K562 (cell line): ENCODE data around the gene XRRA1. TPM values are rescaled to one million over a fixed set of nuclear protein-coding genes. Genes with fewer than 3 reads are reported as not detected.
A peak's percentile ranks its signal among the peaks of the same experiment; 100 is the strongest.

Experiments
- ATAC-seq: fragments of 200-7000 bp; cut with Tn5 transposase; 3 replicates; pipeline ENCODE4 v1.9.1; 2020; ENCODE audit warnings: moderate library complexity
- BruUV-seq: library from RNA; stranded (reverse); fragments of 400-500 nt; replicated peaks from 2 replicates; lab custom pipeline; 2021; lab: Mats Ljungman, UMichigan
- CTCF ChIA-PET: fragments of 300-600 bp; formaldehyde crosslinking; extraction: SDS; loops from one replicate; lab custom pipeline; 2021; ENCODE audit warnings: low intra/inter-chr PET ratio; lab: Yijun Ruan, JAX
- POLR2A ChIA-PET: fragments of 300-600, 350-650 bp; sonication (Branson Sonifier 250); formaldehyde crosslinking; extraction: SDS; loops from one replicate; lab custom pipeline; 2021; ENCODE audit warnings: antibody characterized with exemption, inconsistent platforms; lab: Yijun Ruan, JAX
- DNase-seq, 4 experiments: peaks; one replicate each; pipeline versions ENCODE4 v3.0.0 to v3.0.0-alpha.2; 2011 to 2018; ENCODE audit warnings: low spot score in 3 of 4, mixed read lengths in 3 of 4; ENCODE audit errors: extremely low read depth in 1 of 4
- FAIRE-seq: peaks from 2 replicates; lab custom pipeline; 2011; peaks lifted over from hg19 to GRCh38; lab: Jason Lieb, UNC
- H2AFZ ChIP-seq: 2 replicates; pipeline ENCODE4 v1.6.0; 2011; ENCODE audit warnings: low read depth, low read length, control low read depth, inconsistent platforms
- H3K27ac ChIP-seq: fragments of 200-600 bp; 3 replicates; pipeline ENCODE4 v1.8.0; 2011; ENCODE audit warnings: low read depth, mild to moderate bottlenecking, control low read depth, inconsistent platforms, low read length, moderate library complexity, mixed read lengths; ENCODE audit errors: extremely low read depth
- H3K27me3 ChIP-seq, 2 experiments: fragments of 300-600 bp in 1 of 2; 2 replicates in 1 of 2; 3 replicates in 1 of 2; pipeline versions ENCODE4 v1.6.0 to v1.8.0; 2011; ENCODE audit warnings: inconsistent platforms in 2 of 2, low read length in 2 of 2, mild to moderate bottlenecking in 1 of 2, mixed read lengths in 1 of 2, moderate library complexity in 1 of 2; ENCODE audit not compliant: control insufficient read depth in 2 of 2, insufficient read depth in 2 of 2
- H3K36me3 ChIP-seq: fragments of 300-600 bp; 3 replicates; pipeline ENCODE4 v1.8.0; 2011; ENCODE audit warnings: mild to moderate bottlenecking, low read length, inconsistent platforms; ENCODE audit not compliant: control insufficient read depth, insufficient read depth
- H3K4me1 ChIP-seq, 2 experiments: fragments of 200-600 bp in 1 of 2; replicated peaks in 1 of 2; 2 replicates in 1 of 2; 3 replicates in 1 of 2; pipeline versions ENCODE4 v1.5.1 to v1.8.0; 2011; ENCODE audit warnings: inconsistent platforms in 2 of 2, low read length in 2 of 2, mild to moderate bottlenecking in 1 of 2, mixed read lengths in 1 of 2, moderate library complexity in 1 of 2; ENCODE audit not compliant: control insufficient read depth in 2 of 2, insufficient read depth in 2 of 2
- H3K4me2 ChIP-seq: 2 replicates; pipeline ENCODE4 v1.6.1; 2011; ENCODE audit warnings: low read length, control low read depth, inconsistent platforms, mixed read lengths; ENCODE audit not compliant: insufficient read depth
- H3K4me3 ChIP-seq: fragments of 200-600 bp; sonication (generic), shearing (Covaris generic); 2 replicates; pipeline ENCODE4 v1.5.1; 2016; ENCODE audit warnings: control low read depth, inconsistent platforms
- H3K79me2 ChIP-seq: fragments of 200-600 bp; 3 replicates; pipeline ENCODE4 v1.8.0; 2011; ENCODE audit warnings: low read length, inconsistent platforms; ENCODE audit not compliant: control insufficient read depth, insufficient read depth
- H3K9ac ChIP-seq, 2 experiments: 2 replicates each; pipeline versions ENCODE4 v1.6.0 to v1.6.1; 2011; ENCODE audit warnings: low read depth in 2 of 2, low read length in 2 of 2, control low read depth in 1 of 2, inconsistent platforms in 1 of 2, mild to moderate bottlenecking in 1 of 2, mixed read lengths in 1 of 2; ENCODE audit not compliant: insufficient read depth in 1 of 2
- H3K9me1 ChIP-seq: one replicate; pipeline ENCODE4 v1.6.0; 2011; ENCODE audit warnings: inconsistent platforms, mild to moderate bottlenecking, low read length, moderate library complexity; ENCODE audit not compliant: control insufficient read depth, insufficient read depth
- H3K9me3 ChIP-seq: replicated peaks from 2 replicates; pipeline ENCODE4 v1.5.1; 2011; ENCODE audit warnings: low read depth, low read length, inconsistent platforms; ENCODE audit not compliant: control insufficient read depth, insufficient read depth
- H4K20me1 ChIP-seq: replicated peaks from 2 replicates; pipeline ENCODE4 v1.6.1; 2011; ENCODE audit warnings: low read length, inconsistent platforms, mixed read lengths; ENCODE audit not compliant: control insufficient read depth, insufficient read depth
- ATF1 ChIP-seq, 2 experiments: fragments of 450-650 bp in 1 of 2; IDR thresholded peaks; 2 replicates each; pipeline ENCODE4 v1.6.1; 2016; ENCODE audit warnings: missing compliant biosample characterization in 1 of 2, missing genetic modification characterization in 1 of 2
- CEBPZ ChIP-seq: fragments of 150-350 bp; IDR thresholded peaks from 2 replicates; pipeline ENCODE4 v1.6.1; 2014; ENCODE audit warnings: low read depth, mild to moderate bottlenecking, low read length, borderline replicate concordance
- COPS2 ChIP-seq: fragments of 450-650 bp; conservative IDR thresholded peaks from 2 replicates; pipeline ENCODE4 v1.6.1; 2016; ENCODE audit warnings: mild to moderate bottlenecking, moderate library complexity
- DPF2 ChIP-seq: fragments of 450-650 bp; IDR thresholded peaks from 2 replicates; pipeline ENCODE4 v1.6.1; 2016
- EZH2 ChIP-seq: IDR thresholded peaks from 2 replicates; pipeline ENCODE4 v1.6.1; 2012; ENCODE audit warnings: low read depth, mild to moderate bottlenecking, inconsistent platforms, low read length, borderline replicate concordance
- POLR2A ChIP-seq: fragments of 450-650 bp; conservative IDR thresholded peaks from 2 replicates; pipeline ENCODE4 v1.6.1; 2016
- POLR2AphosphoS5 ChIP-seq: IDR thresholded peaks from 2 replicates; pipeline ENCODE4 v1.6.1; 2011; ENCODE audit warnings: mild to moderate bottlenecking, low read depth, low read length, moderate library complexity; ENCODE audit not compliant: control insufficient read depth, insufficient read depth
- SRSF9 ChIP-seq: fragments of 200-400 bp; formaldehyde crosslinking; IDR thresholded peaks from 2 replicates; pipeline ENCODE4 v1.6.1; 2017; ENCODE audit warnings: low read depth, low read length, borderline replicate concordance
- TBL1XR1 ChIP-seq, 2 experiments: IDR thresholded peaks; 2 replicates each; pipeline ENCODE4 v1.6.1; 2012; ENCODE audit warnings: improper control_type of control experiment in 2 of 2, low read length in 2 of 2, mild to moderate bottlenecking in 1 of 2
- TOE1 ChIP-seq, 2 experiments: fragments of 450-650 bp in 1 of 2; sonication (generic) in 1 of 2; formaldehyde crosslinking in 1 of 2; IDR thresholded peaks; 2 replicates each; pipeline versions ENCODE4 v1.7.1 to v1.8.0; 2016 to 2022; ENCODE audit warnings: borderline replicate concordance in 2 of 2, mild to moderate bottlenecking in 2 of 2, antibody characterized with exemption in 1 of 2, inconsistent platforms in 1 of 2, low read depth in 1 of 2, missing genetic modification reagents in 1 of 2, moderate library complexity in 1 of 2
- TSC22D4 ChIP-seq: fragments of 450-650 bp; IDR thresholded peaks from 2 replicates; pipeline ENCODE4 v1.6.1; 2016; ENCODE audit warnings: missing genetic modification characterization, missing biosample characterization, control low read depth
- ZBTB7A ChIP-seq: IDR thresholded peaks from 2 replicates; pipeline ENCODE4 v1.6.1; 2011; ENCODE audit warnings: low read depth, mild to moderate bottlenecking, low read length, moderate library complexity, borderline replicate concordance; ENCODE audit not compliant: control insufficient read depth
- ZFPM2 ChIP-seq: fragments of 250-450 bp; sonication (Bioruptor Pico); IDR thresholded peaks from 2 replicates; pipeline ENCODE4 v1.5.1; 2022; ENCODE audit warnings: mild to moderate bottlenecking
- ZNF780A ChIP-seq: fragments of 250-450 bp; sonication (Bioruptor Pico); IDR thresholded peaks from 2 replicates; pipeline ENCODE4 v1.5.0; 2021; ENCODE audit warnings: mild to moderate bottlenecking
- WGBS: fragments of 100-300 bp; shearing (Covaris generic); methylation state at CpG from one replicate; pipeline ENCODE4 v1.1.6; 2016; ENCODE audit warnings: low coverage, mixed read lengths; ENCODE audit not compliant: insufficient coverage; ENCODE audit errors: missing lambda C conversion rate; 5-methylcytosine and 5-hydroxymethylcytosine counted together
- in situ Hi-C: fragments of 300-500 bp; cut with MboI; formaldehyde crosslinking; loops from 4 replicates; pipeline ENCODE4 v1.15.0; 2018; ENCODE audit warnings: inconsistent platforms, mixed read lengths
- intact Hi-C: fragments of 100-400 bp; cut with micrococcal nuclease; formaldehyde crosslinking; loops from 2 replicates; pipeline ENCODE4 v1.14.2; 2022
- polyA plus RNA-seq, 8 experiments: library from polyadenylated mRNA; depleted of rRNA in 4 of 8; stranded (reverse) in 5 of 8; unstranded in 3 of 8; fragments of >200 nt; fragmentation: Nextera tagmentation in 2 of 8; fragmentation: Illumina TruSeq in 1 of 8; extraction: Ambion mirVana in 2 of 8; extraction: Trizol in 1 of 8; gene quantifications; 2 replicates each; pipeline versions ENCODE4 v1.2.1 to v1.2.3, GENCODE V29; 2011 to 2014; ENCODE audit warnings: inconsistent platforms in 1 of 8, missing spikeins in 1 of 8
- total RNA-seq, 7 experiments: library from RNA; depleted of rRNA in 6 of 7; stranded (reverse); fragments of >200 nt in 6 of 7; fragmentation: Illumina TruSeq in 2 of 7; extraction: Trizol in 2 of 7; gene quantifications; 2 replicates each; pipeline versions ENCODE4 v1.2.1 to v1.2.3, GENCODE V29; 2011 to 2021; ENCODE audit warnings: low replicate concordance in 1 of 7

XRRA1 gene
- total and polyA plus RNA-seq, 9 of the 15 experiments (the other 6 are each of a cell fraction or from before 2014, with no cell fraction given): 5.0 to 22.5 (median 16.0) TPM

GRCh38 chr11:74981888-74982287, 33.0 kb upstream of the XRRA1 start:
- ChIA-PET CTCF (no interaction called here), POLR2A (interaction anchor here (0.6 to 2.9 kb wide), 5 partner anchors 12 to 370 kb away, joined by 3 to 10 read pairs (median 3); no protein-coding TSS in a partner anchor)
- Histone ChIP-seq H3K79me2 (no peaks in the 10 kb centered on the region), H3K4me2 (no peak overlapping the region)
- BruUV-seq: no TSS peak
- intact Hi-C loops: no loop called here
- no peak for FAIRE-seq
- TF ChIP-seq TSC22D4 (tag): no peak
- TF ChIP-seq POLR2AphosphoS5: 0 out of 2 replicates have a peak, but pooled peaks have one; percentile 43
- TF ChIP-seq EZH2: no peak
- TF ChIP-seq TOE1 (IDR thresholded peaks at IDR 0.05; ENCODE audit: borderline replicate concordance): no peak
- TF ChIP-seq TOE1 (CRISPR knock-in tag; IDR thresholded peaks at IDR 0.05; ENCODE audit: borderline replicate concordance, low read depth): no peak
- TF ChIP-seq, all 486 proteins: peak for 1
- 45% methylated on average over 1 of the region's 1 CpG for WGBS
- no peak overlapping the region for H2AFZ ChIP-seq
- no peaks in the 10 kb centered on the region for H3K9me3 ChIP-seq
- H3K9me1 ChIP-seq: no peaks in the 10 kb centered on the region
- H4K20me1 ChIP-seq: no peaks in the 10 kb centered on the region
- in situ Hi-C loops: no loop called here
- ATAC-seq (no peak), DNase-seq (no peak)
- H3K27me3 ChIP-seq: no peaks in the 10 kb centered on the region
- H3K9ac ChIP-seq: no peak overlapping the region
- peaks cover 23% of the 10 kb centered on the region for H3K36me3 ChIP-seq
- H3K4me1 ChIP-seq: no peaks in the 10 kb centered on the region
- H3K27ac ChIP-seq: no peak overlapping the region
- no peak overlapping the region for H3K4me3 ChIP-seq

GRCh38 chr11:74980634-74981033, 31.7 kb upstream of the XRRA1 start:
- 83% methylated on average over 2 of the region's 2 CpGs for whole genome bisulfite sequencing
- TF ChIP-seq ZBTB7A (no peak), TBL1XR1 (IDR thresholded peaks at IDR 0.05; ENCODE audit: low read length in 2 of 2) (no peak), CEBPZ (no peak), ZFPM2 (CRISPR knock-in tag) (no peak), ZNF780A (CRISPR knock-in tag) (no peak), ATF1 (CRISPR knock-in tag; IDR thresholded peaks at IDR 0.05) (no peak), ATF1 (tag; IDR thresholded peaks at IDR 0.05) (no peak), DPF2 (no peak), SRSF9 (no peak), POLR2A (no peak), COPS2 (no peak)

More at GRCh38 chr11:74980634-74981033, 31.7 kb upstream of the XRRA1 start:
- Histone ChIP-seq H3K4me2 (no peak overlapping the region), H2AFZ (no peak overlapping the region), H3K9ac (no peak overlapping the region), H3K4me3 (no peak overlapping the region), H3K36me3 (peaks cover 34% of the 10 kb centered on the region), H3K79me2 (no peaks in the 10 kb centered on the region), H3K27me3 (no peaks in the 10 kb centered on the region), H3K4me1 (no peaks in the 10 kb centered on the region), H4K20me1 (no peaks in the 10 kb centered on the region), H3K9me1 (no peaks in the 10 kb centered on the region), H3K9me3 (no peaks in the 10 kb centered on the region), H3K27ac (no peak overlapping the region)
- in situ Hi-C loops: no loop called here
- BruUV-seq: no TSS peak
- intact Hi-C loops: no loop called here
- POLR2A ChIA-PET: interaction anchor here (1.4 to 2.9 kb wide), 3 partner anchors 8 to 15 kb away, joined by 4 to 14 read pairs (median 10); partner anchors contain the start of gene NEU3
- ATAC-seq: no peak
- no peak for FAIRE-seq
- no peak for DNase-seq
- CTCF ChIA-PET: no interaction called here
